Lower leg skin (tissue), 4 donors: Measurements from ENCODE around the gene GPM6B. TPM values are rescaled to one million over a fixed set of nuclear protein-coding genes. Genes with fewer than 3 reads are reported as not detected.
"Not testable (repeated sequence)": the region's sequence is repeated elsewhere in the genome, so short reads cannot be mapped to it uniquely, and the experiment has no call there.

Experiments used
- DNase-seq, 2 donors: peaks; one replicate each; pipeline ENCODE4 v3.0.0-alpha.2; 2019; ENCODE audit warnings: low spot score in 2 of 2
- H3K4me3 ChIP-seq: fragments of 200-600 bp; sonication (generic); 2 replicates; pipeline ENCODE4 v1.5.1; 2017; ENCODE audit warnings: mild to moderate bottlenecking, low read depth; ENCODE audit not compliant: poor library complexity, severe bottlenecking
- CTCF ChIP-seq, 3 donors: fragments of 450-650 bp; IDR thresholded peaks; one replicate each; pipeline ENCODE4 v1.5.1; 2016; ENCODE audit warnings: antibody characterized with exemption in 3 of 3, mild to moderate bottlenecking in 3 of 3, moderate library complexity in 2 of 3
- POLR2A ChIP-seq, 2 donors: fragments of 450-650 bp; IDR thresholded peaks; one replicate each; pipeline ENCODE4 v1.6.1; 2016 to 2017; ENCODE audit warnings: antibody characterized with exemption in 2 of 2, mild to moderate bottlenecking in 1 of 2, moderate library complexity in 1 of 2
- WGBS, 2 donors: methylation state at CpG; one replicate each; pipeline ENCODE4 v1.1.5; 2018; 5-methylcytosine and 5-hydroxymethylcytosine counted together
- intact Hi-C: fragments of 100-400 bp; cut with DNase I; formaldehyde crosslinking; loops from one replicate; pipeline ENCODE4 v1.15.0; 2023; ENCODE audit warnings: low total_unique reads
- total RNA-seq, 4 donors: library from RNA; depleted of rRNA; stranded (reverse); fragments of >200 nt; gene quantifications; one replicate each; pipeline ENCODE4 v1.1.0, GENCODE V29; 2016

The GPM6B gene
- total RNA-seq, 4 donors from 2014 or later: 4.6 to 22.8 (median 12.3) TPM

- 14 to 42% methylated on average over 4 of the region's 4 CpGs for WGBS, 2 donors
- intact Hi-C loops: loop anchor here (10.0 kb wide), 1 partner anchor 69 kb away; no protein-coding TSS in a partner anchor
- no peak overlapping the region for H3K4me3 ChIP-seq
- no peak for DNase-seq
- no peak for TF ChIP-seq POLR2A (IDR thresholded peaks at IDR 0.05)
- no peak for TF ChIP-seq CTCF (IDR thresholded peaks at IDR 0.05)
These were observed 83.4 kb downstream of the GPM6B start for GRCh38 chrX:13733506-13733905.

GRCh38 chrX:13732246-13733067, 84.4 kb downstream of the GPM6B start:
- H3K4me3 ChIP-seq: no peak overlapping the region
- intact Hi-C loops: loop anchor here (10.0 kb wide), 1 partner anchor 68 kb away; no protein-coding TSS in a partner anchor
- TF ChIP-seq POLR2A (IDR thresholded peaks at IDR 0.05): no peak
- TF ChIP-seq CTCF (IDR thresholded peaks at IDR 0.05): no peak
- no peak for DNase-seq
- 38 to 61% methylated on average over 7 of the region's 7 CpGs for WGBS, 2 donors

- not testable (repeated sequence) for H3K4me3 ChIP-seq, DNase-seq
- intact Hi-C loops: loop anchor here (10.0 kb wide), 1 partner anchor 66 kb away; no protein-coding TSS in a partner anchor
- WGBS, 2 donors: 94 to 100% methylated on average over 1 of the region's 1 CpG
These were observed 86.4 kb downstream of the GPM6B start for GRCh38 chrX:13730523-13730922.

- DNase-seq, intact Hi-C loops, H3K4me3 ChIP-seq: not testable (repeated sequence)
- WGBS, 2 donors: 92 to 93% methylated on average over 2 of the region's 2 CpGs
These were observed 90.3 kb downstream of the GPM6B start for GRCh38 chrX:13726583-13726982.

- DNase-seq, intact Hi-C loops: not testable (repeated sequence)
These were observed 92.0 kb downstream of the GPM6B start for GRCh38 chrX:13724878-13725277.

GRCh38 chrX:13721819-13722519, 94.9 kb downstream of the GPM6B start:
- intact Hi-C loops: no loop called here
- WGBS, 2 donors: 34 to 67% methylated on average over 7 of the region's 7 CpGs
- no peak for DNase-seq
- no peak overlapping the region for H3K4me3 ChIP-seq
- TF ChIP-seq CTCF (IDR thresholded peaks at IDR 0.05): no peak
- no peak for TF ChIP-seq POLR2A (IDR thresholded peaks at IDR 0.05)

More at GRCh38 chrX:13724878-13725277, 92.0 kb downstream of the GPM6B start:
- WGBS, 2 donors: 90% methylated on average over 2 to 9 of the region's 9 CpGs
- not testable (repeated sequence) for H3K4me3 ChIP-seq

GRCh38 chrX:13721371-13721770, 95.5 kb downstream of the GPM6B start:
- no peak overlapping the region for H3K4me3 ChIP-seq
- WGBS, 2 donors: 65 to 77% methylated on average over 4 of the region's 4 CpGs
- no peak for TF ChIP-seq CTCF (IDR thresholded peaks at IDR 0.05)
- no peak for TF ChIP-seq POLR2A (IDR thresholded peaks at IDR 0.05)
- DNase-seq: no peak
- intact Hi-C loops: no loop called here
